ENCODE measurements around the gene CHST15. TPM values are rescaled to one million over a fixed set of nuclear protein-coding genes. Genes with fewer than 3 reads are reported as not detected.

Gene CHST15
- total RNA-seq, 4 donors from 2014 or later = 35.7 to 69.5 (median 51.1) TPM

- no peak for TF ChIP-seq CTCF (IDR thresholded peaks at IDR 0.05)
- DNase-seq (ENCODE audit: low spot score) = no peak
- no peak for ATAC-seq (ENCODE audit: low FRiP score)
Observed at GRCh38 chr10:124015991-124016390, 77.4 kb downstream of the CHST15 start.

DNA sequence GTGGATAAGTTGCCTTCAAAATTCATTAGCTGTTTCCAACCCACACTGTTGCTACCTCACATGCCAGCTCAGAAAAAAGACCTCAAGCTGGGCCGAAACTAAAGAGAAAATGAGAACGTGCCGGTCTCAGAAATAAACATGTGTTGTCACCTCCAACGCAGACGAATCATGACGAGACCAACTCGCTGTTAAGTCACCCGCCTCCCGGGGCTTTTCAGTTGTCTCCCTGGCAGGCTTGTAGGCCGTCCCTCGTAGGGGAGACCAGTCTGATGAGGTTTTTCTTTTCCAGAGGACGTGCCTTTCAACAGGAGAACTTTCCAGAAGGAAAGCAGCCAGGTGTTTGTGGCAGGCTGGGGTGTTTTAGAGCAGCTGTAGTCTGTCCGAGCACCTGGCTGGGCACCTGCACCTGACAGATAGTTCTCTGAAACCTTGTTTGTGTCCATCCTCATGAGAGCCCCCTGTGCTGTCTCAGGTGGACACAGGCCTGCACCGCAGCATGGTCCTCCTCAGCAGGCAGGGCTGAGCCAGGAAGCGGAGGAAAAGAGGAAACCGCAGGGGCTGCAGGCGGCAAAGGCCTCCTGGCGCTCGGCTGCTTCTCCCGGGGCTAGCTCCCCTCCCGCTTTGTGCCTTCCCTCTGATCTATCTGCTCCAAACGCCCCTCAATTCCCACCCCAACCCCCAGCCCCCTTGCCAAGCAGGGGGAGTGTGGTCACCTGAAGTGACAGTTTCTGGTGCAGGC is 78.8 kb downstream of the CHST15 start:
- no peak for DNase-seq (ENCODE audit: low spot score)
- ATAC-seq (ENCODE audit: low FRiP score) = no peak
- TF ChIP-seq CTCF (IDR thresholded peaks at IDR 0.05) = no peak

- no peak for TF ChIP-seq CTCF (IDR thresholded peaks at IDR 0.05)
- ATAC-seq (ENCODE audit: low FRiP score) (no peak), DNase-seq (ENCODE audit: low spot score) (no peak)
Observed at GRCh38 chr10:124013916-124014315, 79.5 kb downstream of the CHST15 start.

GRCh38 chr10:124012991-124013390 is 80.4 kb downstream of the CHST15 start:
- DNase-seq (ENCODE audit: low spot score) (no peak), ATAC-seq (ENCODE audit: low FRiP score) (no peak)
- no peak for TF ChIP-seq CTCF (IDR thresholded peaks at IDR 0.05)

DNA sequence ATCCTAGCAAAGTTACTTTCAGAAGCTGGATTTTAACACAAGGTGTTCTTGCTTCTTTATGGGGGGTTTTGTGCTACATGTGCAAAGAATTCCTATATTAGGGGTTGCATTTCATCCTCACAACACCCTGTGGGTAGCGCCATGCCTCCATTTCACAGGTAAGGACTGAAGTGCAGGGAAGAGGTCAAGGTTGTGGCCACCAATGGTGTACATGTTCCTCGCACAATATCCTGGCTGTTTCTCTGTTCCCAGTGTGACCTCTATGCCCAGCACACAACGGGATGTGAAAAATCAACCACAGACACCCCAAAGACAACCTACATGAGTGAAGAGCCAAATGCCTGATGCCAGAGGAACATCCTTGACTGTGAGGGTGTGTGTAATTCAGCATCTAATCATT is 80.8 kb downstream of the CHST15 start:
- DNase-seq (ENCODE audit: low spot score) = no peak
- no peak for TF ChIP-seq CTCF (IDR thresholded peaks at IDR 0.05)
- ATAC-seq (ENCODE audit: low FRiP score) = no peak

DNA sequence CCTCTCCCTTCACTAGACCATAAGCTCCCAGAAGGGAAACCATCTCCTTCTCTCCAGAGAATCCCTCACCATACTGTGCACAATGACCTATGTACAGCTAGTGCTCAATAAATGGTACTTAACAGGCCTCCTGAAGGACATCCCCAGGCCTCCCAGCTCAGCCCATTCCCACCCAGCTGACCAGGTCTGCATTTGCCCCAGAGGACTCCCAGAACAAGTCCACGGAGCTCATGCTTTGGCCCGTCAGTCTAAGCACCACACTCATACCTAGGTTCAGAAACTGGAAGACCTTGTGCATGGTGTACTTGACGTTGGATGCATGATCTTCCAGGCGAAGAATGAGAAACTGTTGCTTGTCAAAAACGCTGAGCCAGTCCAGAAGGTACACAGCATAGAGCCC is 81.3 kb downstream of the CHST15 start:
- DNase-seq (ENCODE audit: low spot score) (no peak), ATAC-seq (ENCODE audit: low FRiP score) (no peak)
- no peak for TF ChIP-seq CTCF (IDR thresholded peaks at IDR 0.05)

DNA sequence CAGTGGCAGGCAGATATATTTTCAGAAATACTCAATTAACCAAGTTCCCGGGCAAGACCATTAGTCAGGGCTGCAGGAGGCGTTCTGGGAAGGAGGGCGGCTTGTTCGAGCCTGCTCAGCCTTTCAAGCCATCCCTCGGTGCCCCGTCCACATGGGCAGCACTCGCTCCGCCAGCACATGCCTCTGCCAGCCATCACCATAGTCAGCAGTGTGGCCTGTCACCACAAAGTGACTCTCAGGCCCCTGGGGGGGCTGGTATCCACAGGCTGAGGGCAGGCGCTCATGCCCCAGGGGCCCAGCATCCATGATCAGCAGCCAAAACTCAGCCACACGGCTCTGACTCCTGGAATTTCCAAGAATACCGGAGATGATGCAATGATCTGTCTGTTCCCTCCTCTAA is 81.9 kb downstream of the CHST15 start:
- TF ChIP-seq CTCF (IDR thresholded peaks at IDR 0.05) = no peak
- ATAC-seq (ENCODE audit: low FRiP score) = no peak
- no peak for DNase-seq (ENCODE audit: low spot score)
